ENCODE results near the gene GRIK3. TPM values are rescaled to one million over a fixed set of nuclear protein-coding genes. Genes with fewer than 3 reads are reported as not detected.

GRIK3 gene
- total RNA-seq (2014; rRNA removed; shearing (Covaris generic)) = 2.8 and 2.9 TPM in 2 replicates
- 0.23 and 0.31 TPM in 2 replicates for polyA plus RNA-seq (2016; fragmentation: Nextera tagmentation; extraction: Ambion mirVana)
- long read RNA-seq = 0 reads

GRCh38 chr1:37034121-37035013, at the start of gene GRIK3:
Gene GRIK3, minus strand, starts transcription at chr1:37034515. Its CDS starts 407 bp downstream, at chr1:37034108.
- H3K4me2 ChIP-seq = peak within 1 kb of the TSS; percentile 97
- H3K27ac ChIP-seq (ENCODE audit: low read depth) = no peak within 1 kb of the TSS
- Mint-ChIP-seq H3K4me1 (peaks cover 56% of the 10 kb centered on the region), H3K27ac (no peak within 1 kb of the TSS), H3K4me3 (peak within 1 kb of the TSS; percentile 76), H3K9me3 (no peaks in the 10 kb centered on the region; the same call in 2 of the 3 replicates), H3K27me3 (ENCODE audit: insufficient read depth, low read depth, poor library complexity) (peaks cover 59% of the 10 kb centered on the region), H3K36me3 (ENCODE audit: low read depth) (no peaks in the 10 kb centered on the region)
- H3K4me3 ChIP-seq = peak within 1 kb of the TSS; percentile 67
- peaks cover 80% of the 10 kb centered on the region for H3K27me3 ChIP-seq (ENCODE audit: insufficient read depth)
- no peaks in the 10 kb centered on the region; the same call in 1 of the 2 replicates for H3K36me3 ChIP-seq (ENCODE audit: insufficient read depth)
- peak; percentile 79 for DNase-seq (ENCODE audit: low spot score)
- peak within 1 kb of the TSS; percentile 81 for H2AFZ ChIP-seq
- no peaks in the 10 kb centered on the region for H3K79me2 ChIP-seq (replicated peaks; ENCODE audit: insufficient read depth)
- H3K4me1 ChIP-seq (ENCODE audit: insufficient read depth) = peaks cover 54% of the 10 kb centered on the region
- peaks cover 8% of the 10 kb centered on the region; the same call in 1 of the 2 replicates for H4K20me1 ChIP-seq (replicated peaks; ENCODE audit: insufficient read depth)
- no peak for TF ChIP-seq ZNF462 (CRISPR knock-in tag; IDR thresholded peaks at IDR 0.05)
- TF ChIP-seq CREB1 (CRISPR knock-in tag; IDR thresholded peaks at IDR 0.05; ENCODE audit: low read depth) = peak; percentile 13; the same call in 1 of the 2 replicates
- no peak for TF ChIP-seq ZNF331 (CRISPR knock-in tag; IDR thresholded peaks at IDR 0.05; ENCODE audit: low read depth)
- TF ChIP-seq STAT1 (IDR thresholded peaks at IDR 0.05; ENCODE audit: unreplicated experiment) = no peak
- peaks cover 13% of the 10 kb centered on the region; the same call in 1 of the 2 replicates for H3F3A ChIP-seq (replicated peaks; ENCODE audit: low read depth)
- peak; percentile 8 for ATAC-seq
- no peaks in the 10 kb centered on the region for H3K9me2 ChIP-seq (ENCODE audit: insufficient read depth)
